Heart right ventricle (tissue), 16 donors: ENCODE measurements around the gene CBR1. TPM values are rescaled to one million over a fixed set of nuclear protein-coding genes. Genes with fewer than 3 reads are reported as not detected.

Experiments used
- ATAC-seq, 8 donors: fragments of 200-7000 bp; cut with Tn5 transposase; one replicate each; pipeline ENCODE4 v1.9.1; 2020; ENCODE audit warnings: mild to moderate bottlenecking in 8 of 8, moderate library complexity in 8 of 8, moderate number of reproducible peaks in 1 of 8
- DNase-seq, 2 donors: peaks; one replicate each; pipeline ENCODE4 v3.0.0-alpha.2; 2020
- H3K27ac ChIP-seq, 10 donors: fragments of 200-600 bp; sonication (generic) in 2 of 10; one replicate each; pipeline versions ENCODE4 v1.5.0 to v1.8.0; 2020 to 2022; ENCODE audit warnings: mild to moderate bottlenecking in 3 of 10
- H3K27me3 ChIP-seq, 7 donors: fragments of 200-600 bp; one replicate each; pipeline ENCODE4 v1.8.0; 2021 to 2022; ENCODE audit warnings: mild to moderate bottlenecking in 2 of 7
- H3K36me3 ChIP-seq, 9 donors: fragments of 200-600 bp; sonication (generic) in 1 of 9; one replicate each; pipeline versions ENCODE4 v1.5.0 to v1.8.0; 2020 to 2022; ENCODE audit warnings: mild to moderate bottlenecking in 2 of 9
- H3K4me1 ChIP-seq, 9 donors: fragments of 200-600 bp; sonication (generic) in 1 of 9; one replicate each; pipeline versions ENCODE4 v1.5.0 to v1.8.0; 2020 to 2022; ENCODE audit warnings: mild to moderate bottlenecking in 4 of 9
- H3K4me3 ChIP-seq, 10 donors: fragments of 200-600 bp; sonication (generic) in 2 of 10; one replicate each; pipeline versions ENCODE4 v1.5.0 to v1.8.0; 2020 to 2022; ENCODE audit warnings: mild to moderate bottlenecking in 7 of 10, moderate library complexity in 2 of 10
- H3K9me3 ChIP-seq, 11 donors: fragments of 200-600 bp in 10 of 11; sonication (generic) in 2 of 11; one replicate each; pipeline versions ENCODE4 v1.5.0 to v1.8.0; 2013 to 2022; ENCODE audit warnings: mild to moderate bottlenecking in 2 of 11, control low read depth in 1 of 11, moderate library complexity in 1 of 11
- WGBS, 2 donors: extraction: QIAGEN DNeasy Blood & Tissue Kit; methylation state at CpG; one replicate each; pipeline ENCODE4 v1.1.7; 2013; ENCODE audit warnings: inconsistent platforms in 1 of 2; 5-methylcytosine and 5-hydroxymethylcytosine counted together
- intact Hi-C, 10 donors: fragments of 100-400 bp; cut with DNase I; formaldehyde crosslinking; loops; one replicate each; pipeline versions ENCODE4 v1.11.1 to v1.14.2; 2022
- polyA plus RNA-seq, 2 donors: library from polyadenylated mRNA; stranded (reverse); fragments of 200-250 nt; gene quantifications; one replicate each; pipeline ENCODE4 v1.2.3, GENCODE V29; 2013
- total RNA-seq, 10 donors: library from RNA; stranded (reverse); fragmentation: NEBNext Ultra II Directional in 3 of 10; extraction: Animal tissue kit (Norgen Biotek cat#: 25700) in 3 of 10; gene quantifications; one replicate each; pipeline versions ENCODE4 v1.2.1 to v1.2.4, GENCODE V29; 2021 to 2023
- TF ChIP-seq, protein P1 (sequence below), 9 donors: fragments of 200-600 bp; sonication (generic) in 2 of 9; IDR thresholded peaks; one replicate each; pipeline versions ENCODE4 v1.5.0 to v1.8.0; 2021 to 2022; ENCODE audit warnings: antibody characterized with exemption in 9 of 9, mild to moderate bottlenecking in 5 of 9, moderate library complexity in 1 of 9
- donor health status: Arrhythmogenic right ventricular cardiomyopathy.
- donor health status: ischemic (EF 13 %, LVEDD 7.1; RV severe dilation, severe dysfunction).
- donor health status: healthy with polysubstance abuse.
- donor health status: DM: no; HTN: yes; CAD: no.
- donor health status: DM: no; HTN: no; CAD: no.
- donor health status: ischemic (EF 25% LVEDD 6.9; RV normal size, moderate dysfunction).
- donor health status: ischemic (EF 25% LVEDD 5.7; RV mildly dilated, moderate dysfunction).
- donor health status: healthy.
- donor health status: DM: yes; HTN: yes; CAD: no.
- donor health status: Ischemic cardiomyopathy.
- donor health status: ischemic (EF 35%, LVEDD 5.7; RV mildly dilated, moderate dysfunction).
- donor health status: nonischemic (EF 11% LVEDD 7.7; RV severe dilation, severe dysfunction).
- donor health status: DM: yes; HTN: yes; CAD: no.
- donor health status: PGD.
- donor health status: ischemic (EF 29% LVEDD 5.4; RV normal size, mild dysfunction).
- donor health status: nonischemic (EF 23%, LVEDD 6.1; RV moderate dilation, normal function).

The CBR1 gene
- total and polyA plus RNA-seq, 12 donors = 7.7 to 61.2 (median 17.6) TPM

DNA sequence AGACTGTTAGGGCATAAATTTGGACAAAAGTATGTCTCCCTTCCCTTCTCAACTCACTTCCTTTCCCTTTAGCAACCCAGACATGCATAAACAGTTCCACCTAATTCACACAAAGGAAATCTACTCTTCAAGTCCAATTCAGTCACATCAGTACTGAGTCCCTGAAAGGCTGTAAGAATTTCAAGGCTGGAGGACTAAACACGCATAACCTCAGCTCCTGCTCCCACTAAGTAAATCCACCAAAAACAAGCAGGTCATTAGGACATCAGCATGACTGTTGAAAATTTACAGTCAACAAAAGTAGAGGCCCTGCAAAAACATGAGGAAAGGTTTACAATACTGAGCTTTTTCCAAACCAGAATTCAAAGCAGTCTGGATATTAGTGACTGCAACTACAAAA lies 27.9 kb upstream of the CBR1 start:
- DNase-seq (no peak), ATAC-seq (no peak)
- Histone ChIP-seq H3K4me3 (no peak overlapping the region), H3K27ac (no peak overlapping the region), H3K4me1 (peaks cover 0 to 10% (median 0%) of the 10 kb centered on the region in 9 donors), H3K36me3 (peaks cover 0 to 100% (median 35%) of the 10 kb centered on the region in 9 donors), H3K27me3 (no peaks in the 10 kb centered on the region), H3K9me3 (no peaks in the 10 kb centered on the region)
- 95 to 99% methylated on average over 1 of the region's 1 CpG for WGBS, 2 donors
- intact Hi-C loops = no loop called here
- TF ChIP-seq, protein P1, sequence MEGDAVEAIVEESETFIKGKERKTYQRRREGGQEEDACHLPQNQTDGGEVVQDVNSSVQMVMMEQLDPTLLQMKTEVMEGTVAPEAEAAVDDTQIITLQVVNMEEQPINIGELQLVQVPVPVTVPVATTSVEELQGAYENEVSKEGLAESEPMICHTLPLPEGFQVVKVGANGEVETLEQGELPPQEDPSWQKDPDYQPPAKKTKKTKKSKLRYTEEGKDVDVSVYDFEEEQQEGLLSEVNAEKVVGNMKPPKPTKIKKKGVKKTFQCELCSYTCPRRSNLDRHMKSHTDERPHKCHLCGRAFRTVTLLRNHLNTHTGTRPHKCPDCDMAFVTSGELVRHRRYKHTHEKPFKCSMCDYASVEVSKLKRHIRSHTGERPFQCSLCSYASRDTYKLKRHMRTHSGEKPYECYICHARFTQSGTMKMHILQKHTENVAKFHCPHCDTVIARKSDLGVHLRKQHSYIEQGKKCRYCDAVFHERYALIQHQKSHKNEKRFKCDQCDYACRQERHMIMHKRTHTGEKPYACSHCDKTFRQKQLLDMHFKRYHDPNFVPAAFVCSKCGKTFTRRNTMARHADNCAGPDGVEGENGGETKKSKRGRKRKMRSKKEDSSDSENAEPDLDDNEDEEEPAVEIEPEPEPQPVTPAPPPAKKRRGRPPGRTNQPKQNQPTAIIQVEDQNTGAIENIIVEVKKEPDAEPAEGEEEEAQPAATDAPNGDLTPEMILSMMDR (IDR thresholded peaks at IDR 0.05) = no peak

DNA sequence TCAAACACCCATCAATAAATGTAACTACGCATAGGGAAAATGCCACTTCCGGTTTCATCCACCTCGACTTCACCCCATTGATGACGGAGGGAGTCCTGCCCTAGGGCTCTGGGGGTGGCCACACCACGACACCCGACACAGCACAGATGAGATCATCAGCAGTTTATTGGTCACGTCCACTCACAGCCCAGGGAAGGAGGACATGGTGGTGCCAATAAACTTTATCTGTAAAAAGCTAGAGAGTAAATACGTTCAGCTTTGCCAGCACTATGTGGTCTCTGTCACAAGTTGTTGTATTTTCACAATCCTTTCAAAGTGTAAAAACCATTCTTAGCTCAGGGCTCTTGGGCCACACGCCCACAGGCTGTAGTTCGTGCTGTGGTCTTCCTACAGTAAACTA lies 25.8 kb upstream of the CBR1 start:
- H3K9me3 ChIP-seq = no peaks in the 10 kb centered on the region
- peaks cover 0 to 98% (median 43%) of the 10 kb centered on the region in 9 donors for H3K36me3 ChIP-seq
- DNase-seq (no peak), ATAC-seq (no peak)
- WGBS, 2 donors = 82 to 86% methylated on average over 10 of the region's 10 CpGs
- TF ChIP-seq, protein P1 (IDR thresholded peaks at IDR 0.05) = no peak
- H3K27me3 ChIP-seq = no peaks in the 10 kb centered on the region
- H3K4me3 ChIP-seq = no peak overlapping the region
- H3K4me1 ChIP-seq = peaks cover 0 to 10% (median 0%) of the 10 kb centered on the region in 9 donors
- H3K27ac ChIP-seq = no peak overlapping the region
- intact Hi-C loops = no loop called here

GRCh38 chr21:36045993-36046392 lies 23.8 kb upstream of the CBR1 start:
- TF ChIP-seq, protein P1 (IDR thresholded peaks at IDR 0.05) = no peak
- Histone ChIP-seq H3K9me3 (no peaks in the 10 kb centered on the region), H3K27ac (no peak overlapping the region), H3K27me3 (no peaks in the 10 kb centered on the region), H3K4me1 (peaks cover 0 to 10% (median 0%) of the 10 kb centered on the region in 9 donors), H3K36me3 (peaks cover 0 to 98% (median 60%) of the 10 kb centered on the region in 9 donors), H3K4me3 (no peak overlapping the region)
- intact Hi-C loops = no loop called here
- ATAC-seq (no peak), DNase-seq (no peak)
- 56 to 67% methylated on average over 1 of the region's 1 CpG for WGBS, 2 donors

DNA sequence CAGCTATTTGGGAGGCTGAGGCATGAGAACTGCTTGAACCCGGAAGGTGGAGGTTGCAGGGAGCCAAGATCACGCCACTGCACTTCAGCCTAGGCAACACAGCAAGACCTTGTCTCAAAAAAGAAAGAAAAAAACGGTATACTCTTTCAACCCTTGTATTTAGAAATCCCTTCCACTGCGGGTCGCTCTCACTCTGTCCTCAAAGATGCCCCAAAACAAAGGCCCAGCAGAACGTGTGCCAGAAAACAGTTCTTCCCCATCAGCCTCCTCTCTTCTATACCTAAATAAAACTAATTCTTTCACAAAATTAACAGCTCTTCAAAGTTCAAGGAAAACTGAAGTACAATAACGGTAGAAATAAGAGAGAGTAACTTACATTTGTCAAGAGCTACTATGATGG lies 22.7 kb upstream of the CBR1 start:
- DNase-seq = no peak
- 82 to 88% methylated on average over 7 of the region's 7 CpGs for WGBS, 2 donors
- H3K9me3 ChIP-seq = no peaks in the 10 kb centered on the region
- H3K36me3 ChIP-seq = peaks cover 0 to 98% (median 56%) of the 10 kb centered on the region in 9 donors
- no peak overlapping the region for H3K4me3 ChIP-seq
- H3K4me1 ChIP-seq = peaks cover 0 to 10% (median 0%) of the 10 kb centered on the region in 9 donors
- intact Hi-C loops = no loop called here
- no peak for ATAC-seq
- no peaks in the 10 kb centered on the region for H3K27me3 ChIP-seq
- TF ChIP-seq, protein P1 (IDR thresholded peaks at IDR 0.05) = no peak
- H3K27ac ChIP-seq = no peak overlapping the region
